SU-DHL-6 (cell line): ENCODE results near the gene TMTC1.

ENCODE experiments used
- EZH2phosphoT487 ChIP-seq: fragments of 200-600 bp; sonication (generic), shearing (Covaris generic); conservative IDR thresholded peaks from 2 replicates; pipeline ENCODE4 v1.6.1; 2018; ENCODE audit warnings: mild to moderate bottlenecking, antibody characterized with exemption, low read length, moderate library complexity, mixed read lengths
- TF ChIP-seq, protein P1 (sequence below): fragments of 200-600 bp; sonication (generic); IDR thresholded peaks from one replicate; pipeline ENCODE4 v1.5.1; 2017; ENCODE audit warnings: antibody characterized with exemption, mild to moderate bottlenecking, low read length, moderate library complexity; ENCODE audit not compliant: insufficient read depth, poor library complexity, severe bottlenecking

DNA sequence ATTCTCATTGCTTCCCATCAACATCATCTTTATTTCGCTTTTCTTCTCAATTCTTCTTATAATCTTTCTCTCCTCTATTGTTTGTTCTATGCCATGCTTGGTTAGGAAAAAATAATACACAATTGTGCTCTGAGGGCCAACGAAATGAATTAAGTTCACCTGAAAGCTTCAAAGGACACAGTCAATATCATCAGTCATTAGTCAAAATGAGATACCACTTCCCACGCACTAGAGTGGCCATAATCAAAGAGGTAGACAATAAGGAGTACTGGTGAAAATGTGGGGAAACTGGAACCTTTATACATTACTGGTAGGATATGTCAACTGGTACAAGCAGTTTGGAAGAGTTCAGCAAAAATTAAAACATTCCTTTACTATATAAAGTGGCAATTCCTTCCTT, 91.5 kb downstream of the TMTC1 start:
- TF ChIP-seq, protein P1, sequence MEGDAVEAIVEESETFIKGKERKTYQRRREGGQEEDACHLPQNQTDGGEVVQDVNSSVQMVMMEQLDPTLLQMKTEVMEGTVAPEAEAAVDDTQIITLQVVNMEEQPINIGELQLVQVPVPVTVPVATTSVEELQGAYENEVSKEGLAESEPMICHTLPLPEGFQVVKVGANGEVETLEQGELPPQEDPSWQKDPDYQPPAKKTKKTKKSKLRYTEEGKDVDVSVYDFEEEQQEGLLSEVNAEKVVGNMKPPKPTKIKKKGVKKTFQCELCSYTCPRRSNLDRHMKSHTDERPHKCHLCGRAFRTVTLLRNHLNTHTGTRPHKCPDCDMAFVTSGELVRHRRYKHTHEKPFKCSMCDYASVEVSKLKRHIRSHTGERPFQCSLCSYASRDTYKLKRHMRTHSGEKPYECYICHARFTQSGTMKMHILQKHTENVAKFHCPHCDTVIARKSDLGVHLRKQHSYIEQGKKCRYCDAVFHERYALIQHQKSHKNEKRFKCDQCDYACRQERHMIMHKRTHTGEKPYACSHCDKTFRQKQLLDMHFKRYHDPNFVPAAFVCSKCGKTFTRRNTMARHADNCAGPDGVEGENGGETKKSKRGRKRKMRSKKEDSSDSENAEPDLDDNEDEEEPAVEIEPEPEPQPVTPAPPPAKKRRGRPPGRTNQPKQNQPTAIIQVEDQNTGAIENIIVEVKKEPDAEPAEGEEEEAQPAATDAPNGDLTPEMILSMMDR, result no peak
- TF ChIP-seq EZH2phosphoT487, result no peak
